Measurements from ENCODE around the gene NUP205.

NUP205 gene

DNA sequence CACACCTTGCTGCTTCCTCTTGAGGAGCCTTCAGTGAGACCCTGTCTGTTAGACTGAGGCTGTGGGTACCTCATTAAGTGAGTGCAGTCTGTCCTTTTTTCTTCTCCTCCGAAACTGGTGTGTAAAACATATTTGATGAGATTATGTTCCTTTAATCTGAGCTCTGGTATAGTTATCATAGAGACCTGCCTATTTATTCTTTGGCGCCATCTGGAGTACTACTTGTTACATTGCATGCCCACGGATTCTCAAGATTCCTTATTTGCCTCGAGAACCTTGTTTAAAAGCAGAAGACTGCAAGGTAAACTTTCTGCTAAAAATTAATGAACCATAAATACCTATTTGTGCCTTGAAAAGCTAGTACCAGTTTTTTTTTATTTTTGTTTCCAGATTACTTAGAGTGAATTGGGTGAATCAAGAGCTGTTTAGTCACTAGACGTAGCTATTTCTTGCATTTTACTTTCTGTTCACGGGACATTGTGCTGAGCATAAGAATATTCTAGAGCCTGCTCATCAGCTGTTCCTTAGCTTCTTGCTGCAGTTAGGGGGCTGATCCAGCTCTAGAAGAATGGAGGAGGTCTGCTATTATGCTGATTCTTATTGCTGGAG, 87.7 kb downstream of the NUP205 start:
- Histone ChIP-seq H3K4me1 (no peaks in the 10 kb centered on the region), H3K36me3 (peaks cover 5 to 71% (median 40%) of the 10 kb centered on the region in 3 donors), H3K27ac (no peak overlapping the region), H3K4me3 (peak overlapping the region in 1 of 2 donors; percentile 10), H3K9me3 (no peaks in the 10 kb centered on the region), H3K27me3 (no peaks in the 10 kb centered on the region)
- TF ChIP-seq, protein P1, sequence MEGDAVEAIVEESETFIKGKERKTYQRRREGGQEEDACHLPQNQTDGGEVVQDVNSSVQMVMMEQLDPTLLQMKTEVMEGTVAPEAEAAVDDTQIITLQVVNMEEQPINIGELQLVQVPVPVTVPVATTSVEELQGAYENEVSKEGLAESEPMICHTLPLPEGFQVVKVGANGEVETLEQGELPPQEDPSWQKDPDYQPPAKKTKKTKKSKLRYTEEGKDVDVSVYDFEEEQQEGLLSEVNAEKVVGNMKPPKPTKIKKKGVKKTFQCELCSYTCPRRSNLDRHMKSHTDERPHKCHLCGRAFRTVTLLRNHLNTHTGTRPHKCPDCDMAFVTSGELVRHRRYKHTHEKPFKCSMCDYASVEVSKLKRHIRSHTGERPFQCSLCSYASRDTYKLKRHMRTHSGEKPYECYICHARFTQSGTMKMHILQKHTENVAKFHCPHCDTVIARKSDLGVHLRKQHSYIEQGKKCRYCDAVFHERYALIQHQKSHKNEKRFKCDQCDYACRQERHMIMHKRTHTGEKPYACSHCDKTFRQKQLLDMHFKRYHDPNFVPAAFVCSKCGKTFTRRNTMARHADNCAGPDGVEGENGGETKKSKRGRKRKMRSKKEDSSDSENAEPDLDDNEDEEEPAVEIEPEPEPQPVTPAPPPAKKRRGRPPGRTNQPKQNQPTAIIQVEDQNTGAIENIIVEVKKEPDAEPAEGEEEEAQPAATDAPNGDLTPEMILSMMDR (IDR thresholded peaks at IDR 0.05): peak; percentile 64 to 73
- intact Hi-C loops (cut with DNase I; ENCODE audit: low total_unique reads): loop anchor here (10.0 kb wide), 1 partner anchor 361 kb away; no protein-coding TSS in a partner anchor
- DNase-seq: no peak

DNA sequence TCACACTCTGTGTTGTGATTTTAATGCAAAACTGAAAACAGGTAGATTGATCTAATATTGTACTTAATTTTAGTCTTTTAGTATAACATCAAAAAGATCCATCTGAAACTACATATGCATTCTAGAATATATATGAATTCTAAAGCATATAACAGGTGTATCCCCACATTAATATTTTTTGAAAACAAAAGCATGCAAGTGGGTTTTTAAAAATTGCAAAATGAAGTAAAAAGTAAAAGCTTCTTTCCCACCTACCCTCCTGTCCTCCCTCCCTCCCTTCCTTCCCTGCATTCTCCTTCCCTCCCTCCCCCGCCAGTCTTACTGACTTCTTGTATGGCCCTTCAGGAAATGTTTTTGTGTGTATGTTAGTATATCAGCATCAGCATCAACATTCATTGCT, 90.0 kb downstream of the NUP205 start:
- Histone ChIP-seq H3K27me3 (no peaks in the 10 kb centered on the region), H3K36me3 (peaks cover 5 to 62% (median 21%) of the 10 kb centered on the region in 3 donors), H3K4me1 (no peaks in the 10 kb centered on the region), H3K9me3 (no peaks in the 10 kb centered on the region), H3K27ac (no peak overlapping the region), H3K4me3 (no peak overlapping the region)
- TF ChIP-seq, protein P1 (IDR thresholded peaks at IDR 0.05): no peak
- DNase-seq: no peak
- intact Hi-C loops (cut with DNase I; ENCODE audit: low total_unique reads): loop anchor here (10.0 kb wide), 1 partner anchor 363 kb away; no protein-coding TSS in a partner anchor

DNA sequence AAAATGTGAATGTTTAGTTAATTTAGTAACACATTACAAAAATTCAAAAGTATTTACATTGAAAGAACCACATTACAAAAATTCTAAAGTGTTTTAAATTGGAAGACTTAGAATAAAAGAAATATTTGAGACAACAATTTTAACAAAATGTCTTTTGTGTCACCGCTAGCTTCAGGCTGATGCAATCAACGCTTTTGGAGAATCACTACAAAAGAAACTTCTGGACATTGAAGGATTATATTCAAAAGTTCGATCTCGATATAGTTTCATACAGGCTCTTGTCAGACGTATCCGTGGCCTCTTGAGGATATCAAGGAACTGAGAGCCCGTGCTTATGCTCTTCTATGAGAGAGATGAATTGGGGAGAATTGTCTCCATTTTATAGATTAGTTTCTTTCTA, 90.5 kb downstream of the NUP205 start:
- Histone ChIP-seq H3K4me1 (no peaks in the 10 kb centered on the region), H3K9me3 (no peaks in the 10 kb centered on the region), H3K27ac (no peak overlapping the region), H3K4me3 (no peak overlapping the region), H3K36me3 (peaks cover 5 to 57% (median 19%) of the 10 kb centered on the region in 3 donors), H3K27me3 (no peaks in the 10 kb centered on the region)
- TF ChIP-seq, protein P1 (IDR thresholded peaks at IDR 0.05): no peak
- DNase-seq: no peak
- intact Hi-C loops (cut with DNase I; ENCODE audit: low total_unique reads): loop anchor here (10.0 kb wide), 1 partner anchor 363 kb away; no protein-coding TSS in a partner anchor

DNA sequence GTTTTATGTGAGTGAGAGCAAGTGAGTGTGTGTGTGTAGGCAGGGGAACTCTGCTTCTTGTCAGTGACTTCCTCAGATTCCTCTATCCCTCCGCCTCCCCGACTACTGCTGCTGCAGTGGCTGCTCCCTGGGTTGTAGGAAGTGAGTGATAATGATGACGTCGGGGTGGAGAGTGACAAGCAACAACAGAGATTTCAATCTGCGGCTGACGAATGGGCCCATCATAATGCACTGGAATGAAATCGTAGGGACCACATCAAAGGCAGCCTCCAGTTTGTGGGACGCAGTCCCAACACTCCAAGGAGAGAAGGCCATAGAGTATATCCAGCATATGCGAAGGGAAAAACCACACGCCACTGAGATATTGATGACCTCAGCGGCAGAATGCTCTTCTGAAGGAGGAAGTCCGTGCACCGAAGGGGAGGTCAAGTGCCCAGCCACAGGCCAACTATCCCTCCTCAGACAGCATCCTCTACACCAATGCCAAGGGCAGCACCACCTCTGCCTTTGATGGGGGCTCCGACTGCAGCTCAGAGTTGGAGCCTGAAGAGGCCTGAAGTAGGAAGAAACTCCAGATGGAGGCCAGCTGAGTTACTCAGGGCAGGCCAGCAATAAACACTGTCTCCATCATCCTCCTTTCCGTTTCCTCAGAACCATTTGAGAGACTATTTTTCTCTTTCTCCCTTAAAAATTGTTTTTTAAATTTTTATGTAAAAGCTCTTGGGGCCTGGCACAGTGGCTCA, 93.3 kb downstream of the NUP205 start:
- Histone ChIP-seq H3K27me3 (no peaks in the 10 kb centered on the region), H3K36me3 (peaks cover 0 to 37% (median 16%) of the 10 kb centered on the region in 3 donors), H3K4me1 (no peaks in the 10 kb centered on the region), H3K9me3 (no peaks in the 10 kb centered on the region), H3K4me3 (no peak overlapping the region), H3K27ac (no peak overlapping the region)
- peak in 1 of 2 donors; percentile 47 for DNase-seq
- intact Hi-C loops (cut with DNase I; ENCODE audit: low total_unique reads): no loop called here
- TF ChIP-seq, protein P1 (IDR thresholded peaks at IDR 0.05): no peak

DNA sequence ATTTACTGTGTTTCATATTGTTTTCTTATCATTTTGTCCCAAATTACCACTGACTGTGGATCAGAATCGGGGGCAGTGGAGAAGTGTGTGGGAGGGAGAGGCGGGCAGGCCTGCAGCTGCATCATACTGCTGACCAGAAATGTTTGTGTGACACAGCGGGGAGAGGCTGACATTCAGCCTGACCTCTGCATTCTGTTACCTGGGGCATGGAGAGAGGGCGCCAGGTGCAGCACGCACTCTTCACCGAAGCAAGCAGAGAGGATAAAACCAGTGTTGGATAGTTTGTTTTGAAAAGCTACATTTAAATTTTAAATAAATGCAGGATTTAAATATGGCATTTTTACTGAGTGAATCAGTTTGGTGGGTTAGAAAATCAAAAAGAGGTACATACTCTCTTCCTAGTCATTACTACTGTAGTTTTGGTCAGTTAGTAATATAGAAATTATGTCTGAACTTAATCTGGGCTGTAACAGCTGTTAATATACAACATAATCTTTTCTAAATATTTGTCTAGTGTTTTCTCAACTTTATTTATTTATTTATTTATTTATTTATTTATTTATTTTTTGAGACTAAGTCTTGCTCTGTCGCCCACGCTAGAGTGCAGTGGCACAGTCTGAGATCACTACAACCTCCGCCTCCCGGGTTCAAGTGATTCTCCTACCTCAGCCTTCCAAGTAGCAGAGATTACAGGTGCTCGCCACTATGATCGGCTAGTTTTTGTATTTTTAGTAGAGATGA, 95.8 kb downstream of the NUP205 start:
- Histone ChIP-seq H3K9me3 (no peaks in the 10 kb centered on the region), H3K27ac (no peak overlapping the region), H3K27me3 (no peaks in the 10 kb centered on the region), H3K4me3 (no peak overlapping the region), H3K4me1 (no peaks in the 10 kb centered on the region), H3K36me3 (peaks cover 0 to 23% (median 4%) of the 10 kb centered on the region in 3 donors)
- TF ChIP-seq, protein P1 (IDR thresholded peaks at IDR 0.05): no peak
- intact Hi-C loops (cut with DNase I; ENCODE audit: low total_unique reads): no loop called here
- DNase-seq: no peak

Measured in tibial artery (tissue), 4 donors.